ENCODE results near the gene FLVCR1. TPM values are rescaled to one million over a fixed set of nuclear protein-coding genes. Genes with fewer than 3 reads are reported as not detected.
A peak's percentile ranks its signal among the peaks of the same experiment; 100 is the strongest.
"Not testable (repeated sequence)": the region's sequence is repeated elsewhere in the genome, so short reads cannot be mapped to it uniquely, and the experiment has no call there.

FLVCR1 gene
- total RNA-seq (25.2 TPM), polyA plus RNA-seq (4.1 TPM)

GRCh38 chr1:212857992-212858460 is at the start of gene FLVCR1:
Gene FLVCR1, plus strand, starts transcription at chr1:212858275. Its CDS starts 178 bp downstream, at chr1:212858453.
- peaks cover 2% of the 10 kb centered on the region for H3K4me1 ChIP-seq (ENCODE audit: insufficient read depth)
- DNase-seq (ENCODE audit: extremely low spot score) = peak; percentile 91
- H3K36me3 ChIP-seq (ENCODE audit: insufficient read depth) = no peaks in the 10 kb centered on the region
- under 1% methylated on average over 54 of the region's 54 CpGs for WGBS
- H3K27ac ChIP-seq (ENCODE audit: low read depth) = peak within 1 kb of the TSS; percentile 46
- peak within 1 kb of the TSS; percentile 70 for H3K4me3 ChIP-seq (ENCODE audit: low read depth, low read length)

DNA sequence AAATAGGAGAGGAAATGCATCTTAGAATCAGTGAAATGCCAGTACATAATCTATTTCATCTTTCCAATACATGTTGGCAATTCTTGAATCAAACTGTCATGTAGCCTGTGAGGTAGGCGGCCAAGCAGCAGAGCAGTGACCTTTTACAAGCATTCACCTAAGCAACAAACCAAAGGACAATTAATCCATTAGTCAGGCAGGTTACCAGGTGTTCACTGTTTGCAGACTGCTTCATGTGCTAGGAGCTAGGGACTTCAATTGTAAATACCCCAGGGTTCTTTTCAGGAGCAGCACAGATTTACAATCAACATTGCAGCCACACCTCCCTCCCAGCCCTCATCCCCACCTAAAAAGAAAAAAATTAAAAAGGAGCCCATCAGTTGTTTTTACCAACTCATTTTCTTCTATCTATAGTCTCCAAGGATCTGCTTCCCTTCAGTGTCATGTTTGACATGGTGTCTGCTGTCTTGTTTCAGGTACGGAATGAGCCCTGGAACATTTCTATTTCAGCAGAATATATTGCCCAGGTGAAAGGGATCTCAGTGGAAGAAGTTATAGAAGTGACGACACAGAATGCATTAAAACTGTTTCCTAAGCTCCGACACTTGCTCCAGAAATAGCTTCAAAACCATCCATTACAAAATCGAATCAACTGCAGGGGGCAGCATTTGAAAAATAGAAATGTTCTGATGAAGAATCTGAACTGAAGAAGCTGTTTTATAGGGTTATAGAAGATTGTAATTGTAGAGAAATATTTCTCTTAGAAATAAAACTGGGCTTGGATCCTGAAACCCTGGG is 43.3 kb upstream of the FLVCR1 start:
- Histone ChIP-seq H3K4me3 (ENCODE audit: low read depth, low read length) (no peak overlapping the region), H3K4me1 (ENCODE audit: insufficient read depth) (no peaks in the 10 kb centered on the region), H3K36me3 (ENCODE audit: insufficient read depth) (no peaks in the 10 kb centered on the region), H3K27ac (ENCODE audit: low read depth) (no peak overlapping the region)
- no peak for DNase-seq (ENCODE audit: extremely low spot score)
- 52% methylated on average over 5 of the region's 5 CpGs for WGBS

DNA sequence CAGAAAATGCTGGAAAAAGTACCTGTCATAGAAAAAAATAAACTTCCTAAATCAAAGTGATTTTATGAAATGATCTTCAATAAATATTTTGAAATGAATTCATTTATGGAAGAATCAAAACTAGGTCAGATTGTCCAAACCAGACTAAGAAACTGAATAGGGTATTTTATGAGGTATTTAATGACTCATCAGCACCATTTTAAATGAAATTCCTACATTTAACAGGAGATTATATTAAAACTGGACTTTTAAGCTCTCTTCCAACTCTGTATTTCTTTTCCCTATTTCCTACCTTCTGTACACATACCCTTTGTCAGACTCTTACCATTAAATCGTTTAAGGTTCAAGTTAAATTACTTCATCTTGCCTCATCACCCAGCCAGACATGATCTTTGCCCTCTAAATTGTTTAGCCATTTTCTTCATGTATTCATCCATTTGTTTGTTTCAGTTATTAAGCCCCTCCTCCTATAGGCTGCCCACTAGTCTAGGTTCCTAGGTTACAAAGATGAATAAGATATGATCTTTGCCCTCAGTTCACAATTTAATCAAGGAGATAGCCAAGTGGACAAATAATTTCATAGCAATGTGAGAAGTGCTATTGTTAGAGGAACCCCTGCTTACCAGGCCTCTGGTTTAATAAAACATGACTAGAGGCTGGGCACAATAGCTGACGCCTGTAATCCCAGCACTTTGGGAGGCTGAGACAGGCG is 41.4 kb upstream of the FLVCR1 start:
- no peak for DNase-seq (ENCODE audit: extremely low spot score)
- Histone ChIP-seq H3K4me3 (ENCODE audit: low read depth, low read length) (no peak overlapping the region), H3K4me1 (ENCODE audit: insufficient read depth) (no peaks in the 10 kb centered on the region), H3K36me3 (ENCODE audit: insufficient read depth) (no peaks in the 10 kb centered on the region), H3K27ac (ENCODE audit: low read depth) (no peak overlapping the region)
- 76% methylated on average over 3 of the region's 3 CpGs for whole genome bisulfite sequencing

DNA sequence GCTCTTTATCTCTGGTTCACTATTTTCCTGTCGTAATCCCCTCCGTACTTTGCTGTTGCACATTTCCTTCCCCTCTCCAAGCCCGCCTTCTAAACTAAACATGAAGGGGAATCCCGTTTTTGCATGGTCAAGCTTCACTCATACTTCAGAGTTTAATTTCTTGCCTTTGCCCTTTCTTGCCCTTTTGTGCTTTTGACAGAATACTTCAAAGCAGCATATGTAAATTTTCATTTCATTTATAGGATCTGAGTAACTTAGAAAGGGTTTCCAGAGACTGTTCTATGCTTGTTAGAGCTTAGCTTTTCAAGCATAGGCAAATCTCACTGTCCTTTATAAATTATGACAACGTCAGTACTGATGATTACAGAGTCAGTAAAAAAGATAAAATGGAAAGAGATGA is 38.3 kb upstream of the FLVCR1 start:
- no peak for DNase-seq (ENCODE audit: extremely low spot score)
- no peaks in the 10 kb centered on the region for H3K4me1 ChIP-seq (ENCODE audit: insufficient read depth)
- WGBS = 31% methylated on average over 5 of the region's 5 CpGs
- H3K36me3 ChIP-seq (ENCODE audit: insufficient read depth) = no peaks in the 10 kb centered on the region
- no peak overlapping the region for H3K27ac ChIP-seq (ENCODE audit: low read depth)
- H3K4me3 ChIP-seq (ENCODE audit: low read depth, low read length) = no peak overlapping the region

DNA sequence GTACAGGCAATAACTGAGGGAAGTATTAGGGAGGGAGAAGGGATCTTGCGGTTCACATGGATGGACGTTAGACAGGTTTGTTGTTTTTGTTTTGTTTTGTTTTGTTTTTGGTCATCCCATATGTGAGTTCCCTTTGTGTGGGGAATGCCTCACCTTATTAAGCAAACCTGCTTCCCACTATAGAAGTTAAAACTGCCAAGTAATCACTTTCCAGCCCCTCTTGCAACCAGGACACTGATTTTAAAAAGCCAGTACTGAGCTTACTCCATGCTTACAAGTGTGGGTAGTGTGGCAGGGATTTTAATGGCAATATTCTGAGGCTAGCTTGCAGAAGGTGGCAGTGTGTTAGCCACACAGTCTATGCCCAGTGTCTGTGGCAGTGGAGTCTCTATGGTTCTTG is 37.1 kb upstream of the FLVCR1 start:
- WGBS = 89% methylated on average over 2 of the region's 2 CpGs
- DNase-seq (ENCODE audit: extremely low spot score) = no peak

DNA sequence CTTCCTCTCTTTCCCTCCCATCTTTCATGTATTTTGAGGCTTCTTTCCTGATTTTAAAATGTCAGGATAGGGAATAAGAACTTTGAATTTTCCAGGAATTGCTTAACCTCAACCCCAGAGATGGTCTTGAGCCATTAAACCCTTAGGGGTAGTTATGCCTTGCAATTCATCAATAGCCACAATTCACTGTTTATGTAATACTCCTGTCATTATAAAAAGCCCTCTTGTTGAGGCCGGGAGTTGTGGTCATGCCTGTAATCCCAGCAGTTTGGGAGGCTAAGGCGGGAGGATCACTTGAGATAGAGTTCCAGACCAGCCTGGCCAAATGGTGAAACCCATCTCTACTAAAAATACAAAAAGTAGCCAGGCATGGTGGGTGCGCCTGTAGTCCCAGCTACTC is 35.1 kb upstream of the FLVCR1 start:
- 93% methylated on average over 3 of the region's 3 CpGs for WGBS
- Histone ChIP-seq H3K27ac (ENCODE audit: low read depth) (no peak overlapping the region), H3K36me3 (ENCODE audit: insufficient read depth) (no peaks in the 10 kb centered on the region)

More for the DNA sequence above, 37.1 kb upstream of the FLVCR1 start:
- H3K36me3 ChIP-seq (ENCODE audit: insufficient read depth) = no peaks in the 10 kb centered on the region
- no peak overlapping the region for H3K4me3 ChIP-seq (ENCODE audit: low read depth, low read length)
- H3K4me1 ChIP-seq (ENCODE audit: insufficient read depth) = no peaks in the 10 kb centered on the region
- no peak overlapping the region for H3K27ac ChIP-seq (ENCODE audit: low read depth)

GRCh38 chr1:212824201-212824600 is 33.9 kb upstream of the FLVCR1 start:
- DNase-seq (ENCODE audit: extremely low spot score) = no peak
- no peaks in the 10 kb centered on the region for H3K4me1 ChIP-seq (ENCODE audit: insufficient read depth)
- no peak overlapping the region for H3K27ac ChIP-seq (ENCODE audit: low read depth)
- WGBS = 96% methylated on average over 16 of the region's 16 CpGs
- no peaks in the 10 kb centered on the region for H3K36me3 ChIP-seq (ENCODE audit: insufficient read depth)
- no peak overlapping the region for H3K4me3 ChIP-seq (ENCODE audit: low read depth, low read length)

More for the DNA sequence above, 35.1 kb upstream of the FLVCR1 start:
- no peak overlapping the region for H3K4me3 ChIP-seq (ENCODE audit: low read depth, low read length)
- H3K4me1 ChIP-seq (ENCODE audit: insufficient read depth) = no peaks in the 10 kb centered on the region
- DNase-seq (ENCODE audit: extremely low spot score) = no peak

DNA sequence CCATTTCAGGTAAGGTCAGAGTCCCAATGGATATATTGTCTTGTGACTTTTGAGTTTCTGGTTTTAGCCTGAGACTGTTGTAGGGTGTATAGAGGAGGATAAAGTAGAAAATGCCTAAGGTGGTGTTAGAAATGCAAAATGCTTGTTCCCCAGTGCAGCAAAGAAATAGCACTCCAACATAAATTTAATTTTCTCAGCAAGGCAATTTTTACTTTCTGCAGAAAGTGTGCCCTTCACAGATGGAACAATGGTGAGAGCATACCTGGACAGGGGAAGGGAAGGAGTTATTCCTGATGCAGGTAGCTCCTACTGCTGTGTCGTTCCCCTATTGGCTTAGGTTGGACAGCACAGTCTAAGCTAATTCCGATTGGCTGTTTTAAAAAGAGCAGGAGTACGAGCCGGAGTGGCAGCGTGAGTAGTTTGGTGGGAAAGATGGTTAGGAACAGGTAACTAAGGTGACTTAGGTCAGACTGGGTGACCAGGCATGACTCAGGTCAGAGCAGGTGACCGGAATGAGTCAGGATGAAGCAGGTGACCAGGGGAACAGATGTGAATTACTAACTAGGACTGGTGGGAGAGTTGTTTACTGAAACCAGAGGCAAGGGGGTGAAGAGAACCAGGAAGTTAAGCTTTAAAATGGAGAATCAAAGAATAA is 32.1 kb upstream of the FLVCR1 start:
- Histone ChIP-seq H3K36me3 (ENCODE audit: insufficient read depth) (no peaks in the 10 kb centered on the region), H3K4me1 (ENCODE audit: insufficient read depth) (no peaks in the 10 kb centered on the region), H3K4me3 (ENCODE audit: low read depth, low read length) (no peak overlapping the region), H3K27ac (ENCODE audit: low read depth) (no peak overlapping the region)
- no peak for DNase-seq (ENCODE audit: extremely low spot score)
- WGBS = 96% methylated on average over 6 of the region's 6 CpGs

DNA sequence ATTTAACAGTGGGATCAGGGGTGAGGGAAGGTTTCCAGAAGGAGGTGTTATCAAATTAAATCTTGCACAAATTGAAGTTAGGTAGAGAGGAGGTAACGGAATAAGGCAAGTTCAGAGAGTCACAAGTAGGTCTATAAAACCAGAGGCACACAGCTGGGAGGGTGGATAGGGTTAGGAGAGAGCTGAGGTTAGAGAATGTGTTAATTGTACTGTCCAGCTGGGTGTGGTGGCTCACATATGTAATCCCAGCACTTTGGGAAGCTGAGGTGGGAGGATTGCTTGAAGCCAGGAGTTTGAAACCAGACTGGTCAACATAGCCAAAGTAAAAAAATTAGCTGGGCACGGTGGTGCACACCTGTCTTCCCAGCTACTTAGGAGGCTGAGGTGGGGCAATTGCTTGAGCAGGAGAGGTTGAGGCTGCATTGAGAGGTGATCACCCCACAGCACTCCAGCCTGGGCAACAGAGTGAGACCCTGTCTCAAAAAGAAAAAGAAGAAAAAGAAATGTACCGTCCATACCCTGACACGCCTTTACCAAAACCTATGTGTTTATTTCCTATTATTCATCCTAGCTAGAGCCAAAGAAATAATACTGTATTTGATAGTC is 30.8 kb upstream of the FLVCR1 start:
- Histone ChIP-seq H3K4me3 (ENCODE audit: low read depth, low read length) (no peak overlapping the region), H3K4me1 (ENCODE audit: insufficient read depth) (no peaks in the 10 kb centered on the region), H3K36me3 (ENCODE audit: insufficient read depth) (no peaks in the 10 kb centered on the region), H3K27ac (ENCODE audit: low read depth) (no peak overlapping the region)
- 90% methylated on average over 4 of the region's 4 CpGs for WGBS
- no peak for DNase-seq (ENCODE audit: extremely low spot score)

DNA sequence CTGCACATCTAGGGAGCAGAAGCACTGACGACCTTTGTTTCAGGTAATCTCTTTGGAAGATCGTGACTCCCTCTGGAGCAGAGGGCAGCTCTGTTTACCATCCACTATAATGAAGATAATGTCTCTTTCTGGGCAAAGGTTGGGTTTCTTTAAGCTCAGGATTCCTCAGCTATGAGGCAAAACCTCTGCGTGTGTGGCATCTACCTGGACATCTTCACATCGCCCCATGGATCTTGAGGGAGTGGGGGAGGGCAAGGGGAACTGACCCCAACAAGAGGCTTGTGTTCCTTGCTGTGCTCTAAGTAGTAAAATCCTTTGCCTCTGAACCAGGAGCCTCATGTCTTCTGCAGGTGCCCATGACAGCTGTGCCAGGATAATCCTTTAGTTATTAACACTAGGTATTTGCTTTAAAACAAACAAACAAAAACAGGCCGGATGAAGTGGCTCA is 30.2 kb upstream of the FLVCR1 start:
- Histone ChIP-seq H3K4me1 (ENCODE audit: insufficient read depth) (no peaks in the 10 kb centered on the region), H3K4me3 (ENCODE audit: low read depth, low read length) (no peak overlapping the region), H3K36me3 (ENCODE audit: insufficient read depth) (no peaks in the 10 kb centered on the region), H3K27ac (ENCODE audit: low read depth) (no peak overlapping the region)
- DNase-seq (ENCODE audit: extremely low spot score) = no peak
- WGBS = 72% methylated on average over 5 of the region's 5 CpGs

- Histone ChIP-seq H3K36me3 (ENCODE audit: insufficient read depth) (no peaks in the 10 kb centered on the region), H3K27ac (ENCODE audit: low read depth) (no peak overlapping the region), H3K4me1 (ENCODE audit: insufficient read depth) (no peaks in the 10 kb centered on the region), H3K4me3 (ENCODE audit: low read depth, low read length) (no peak overlapping the region)
- WGBS = 85% methylated on average over 2 of the region's 2 CpGs
- no peak for DNase-seq (ENCODE audit: extremely low spot score)
These were observed 29.7 kb upstream of the FLVCR1 start for GRCh38 chr1:212828395-212828794.

- not testable (repeated sequence) for H3K36me3 ChIP-seq (ENCODE audit: insufficient read depth); DNase-seq (ENCODE audit: extremely low spot score); H3K4me1 ChIP-seq (ENCODE audit: insufficient read depth); H3K4me3 ChIP-seq (ENCODE audit: low read depth, low read length); H3K27ac ChIP-seq (ENCODE audit: low read depth)
- 80% methylated on average over 8 of the region's 8 CpGs for WGBS
These were observed 24.6 kb upstream of the FLVCR1 start for GRCh38 chr1:212833211-212834207.

Data from urinary bladder (tissue), 4 donors.